Thyroid gland (tissue), 4 donors: ENCODE results near the gene ITGA11. TPM values are rescaled to one million over a fixed set of nuclear protein-coding genes. Genes with fewer than 3 reads are reported as not detected.

Experiments
- DNase-seq, 2 donors: peaks; one replicate each; pipeline ENCODE4 v3.0.0-alpha.2; 2019
- H3K27ac ChIP-seq, 3 donors: fragments of 200-600 bp; sonication (generic); 1 replicate in 2 of 3; 2 replicates in 1 of 3; pipeline ENCODE4 v1.5.1; 2016 to 2019; ENCODE audit warnings: mild to moderate bottlenecking in 1 of 3, moderate library complexity in 1 of 3
- H3K27me3 ChIP-seq: fragments of 200-600 bp; sonication (generic); one replicate; pipeline ENCODE4 v1.5.1; 2019
- H3K36me3 ChIP-seq, 2 donors: fragments of 200-600 bp; sonication (generic); one replicate each; pipeline ENCODE4 v1.5.1; 2016 to 2019
- H3K4me1 ChIP-seq, 2 donors: fragments of 200-600 bp; sonication (generic); one replicate each; pipeline ENCODE4 v1.5.1; 2017 to 2019
- H3K4me3 ChIP-seq, 3 donors: fragments of 200-600 bp; sonication (generic); replicated peaks in 1 of 3; 1 replicate in 2 of 3; 2 replicates in 1 of 3; pipeline ENCODE4 v1.5.1; 2016; ENCODE audit warnings: mild to moderate bottlenecking in 1 of 3
- H3K9me3 ChIP-seq: fragments of 200-600 bp; sonication (generic); one replicate; pipeline ENCODE4 v1.5.1; 2017
- CTCF ChIP-seq, 6 experiments: fragments of 200-600 bp in 3 of 6; fragments of 450-650 bp in 3 of 6; sonication (generic) in 3 of 6; IDR thresholded peaks; one replicate each; pipeline ENCODE4 v1.5.1; 2016 to 2019; ENCODE audit warnings: antibody characterized with exemption in 6 of 6, mild to moderate bottlenecking in 2 of 6, inconsistent platforms in 1 of 6, moderate library complexity in 1 of 6
- POLR2A ChIP-seq, 2 donors: fragments of 450-650 bp; IDR thresholded peaks; one replicate each; pipeline ENCODE4 v1.6.1; 2017; ENCODE audit warnings: antibody characterized with exemption in 2 of 2, mild to moderate bottlenecking in 2 of 2, moderate library complexity in 1 of 2
- WGBS, 2 donors: methylation state at CpG; one replicate each; pipeline ENCODE4 v1.1.5; 2017; 5-methylcytosine and 5-hydroxymethylcytosine counted together
- intact Hi-C: fragments of 100-400 bp; cut with DNase I; formaldehyde crosslinking; loops from one replicate; pipeline ENCODE4 v1.15.1; 2023
- total RNA-seq, 4 donors: library from RNA; depleted of rRNA; stranded (reverse); fragments of >200 nt; gene quantifications; one replicate each; pipeline ENCODE4 v1.2.3, GENCODE V29; 2016

Gene ITGA11
- total RNA-seq, 4 donors from 2014 or later = 3.0 to 6.1 (median 4.3) TPM

GRCh38 chr15:68348606-68349005 is 83.4 kb downstream of the ITGA11 start:
- 83 to 86% methylated on average over 9 of the region's 9 CpGs for WGBS, 2 donors
- Histone ChIP-seq H3K27me3 (no peaks in the 10 kb centered on the region), H3K4me1 (peaks cover 6 to 22% of the 10 kb centered on the region in 2 donors), H3K4me3 (no peak overlapping the region), H3K36me3 (no peaks in the 10 kb centered on the region), H3K9me3 (no peaks in the 10 kb centered on the region), H3K27ac (no peak overlapping the region)
- DNase-seq = no peak
- no peak for TF ChIP-seq POLR2A (IDR thresholded peaks at IDR 0.05)
- no peak for TF ChIP-seq CTCF (IDR thresholded peaks at IDR 0.05)
- intact Hi-C loops = no loop called here

GRCh38 chr15:68348081-68348480 is 83.9 kb downstream of the ITGA11 start:
- no peaks in the 10 kb centered on the region for H3K9me3 ChIP-seq
- no peak for TF ChIP-seq CTCF (IDR thresholded peaks at IDR 0.05)
- no peak for TF ChIP-seq POLR2A (IDR thresholded peaks at IDR 0.05)
- H3K4me3 ChIP-seq = no peak overlapping the region
- H3K36me3 ChIP-seq = no peaks in the 10 kb centered on the region
- 87 to 96% methylated on average over 5 to 6 of the region's 6 CpGs for WGBS, 2 donors
- intact Hi-C loops = no loop called here
- H3K27me3 ChIP-seq = no peaks in the 10 kb centered on the region
- peaks cover 6 to 20% of the 10 kb centered on the region in 2 donors for H3K4me1 ChIP-seq
- H3K27ac ChIP-seq = no peak overlapping the region
- no peak for DNase-seq

- Histone ChIP-seq H3K9me3 (no peaks in the 10 kb centered on the region), H3K4me1 (peaks cover 1 to 16% of the 10 kb centered on the region in 2 donors), H3K27me3 (no peaks in the 10 kb centered on the region), H3K4me3 (no peak overlapping the region), H3K36me3 (no peaks in the 10 kb centered on the region), H3K27ac (no peak overlapping the region)
- intact Hi-C loops = no loop called here
- no peak for TF ChIP-seq CTCF (IDR thresholded peaks at IDR 0.05)
- TF ChIP-seq POLR2A (IDR thresholded peaks at IDR 0.05) = no peak
- DNase-seq = no peak
- WGBS, 2 donors = 65 to 75% methylated on average over 7 of the region's 7 CpGs
Observed at GRCh38 chr15:68347392-68347791, 84.6 kb downstream of the ITGA11 start.

GRCh38 chr15:68346979-68347378 is 85.0 kb downstream of the ITGA11 start:
- no peaks in the 10 kb centered on the region for H3K27me3 ChIP-seq
- peaks cover 6 to 16% of the 10 kb centered on the region in 2 donors for H3K4me1 ChIP-seq
- no peaks in the 10 kb centered on the region for H3K9me3 ChIP-seq
- WGBS, 2 donors = 72 to 88% methylated on average over 6 of the region's 6 CpGs
- TF ChIP-seq CTCF (IDR thresholded peaks at IDR 0.05) (no peak), POLR2A (IDR thresholded peaks at IDR 0.05) (no peak)
- H3K36me3 ChIP-seq = no peaks in the 10 kb centered on the region
- H3K27ac ChIP-seq = no peak overlapping the region
- intact Hi-C loops = no loop called here
- DNase-seq = no peak
- H3K4me3 ChIP-seq = no peak overlapping the region

GRCh38 chr15:68345481-68345880 is 86.5 kb downstream of the ITGA11 start:
- H3K36me3 ChIP-seq = no peaks in the 10 kb centered on the region
- H3K4me1 ChIP-seq = peaks cover 20 to 22% of the 10 kb centered on the region in 2 donors
- DNase-seq = no peak
- 82% methylated on average over 5 of the region's 5 CpGs for WGBS, 2 donors
- no peak for TF ChIP-seq CTCF (IDR thresholded peaks at IDR 0.05)
- no peak for TF ChIP-seq POLR2A (IDR thresholded peaks at IDR 0.05)
- H3K4me3 ChIP-seq = no peak overlapping the region
- H3K27me3 ChIP-seq = no peaks in the 10 kb centered on the region
- H3K9me3 ChIP-seq = no peaks in the 10 kb centered on the region
- intact Hi-C loops = no loop called here
- no peak overlapping the region for H3K27ac ChIP-seq
